NCI-H1092 treated with DMSO at 0.1 percent for 48 hours (cell line): ENCODE data around the gene CCDC93.
"Not testable (repeated sequence)": the region's sequence is repeated elsewhere in the genome, so short reads cannot be mapped to it uniquely, and the experiment has no call there.

Source experiments
- DNase-seq: peaks from one replicate; lab custom pipeline; 2025; lab: John Stamatoyannopoulos, UW

CCDC93 gene

DNA sequence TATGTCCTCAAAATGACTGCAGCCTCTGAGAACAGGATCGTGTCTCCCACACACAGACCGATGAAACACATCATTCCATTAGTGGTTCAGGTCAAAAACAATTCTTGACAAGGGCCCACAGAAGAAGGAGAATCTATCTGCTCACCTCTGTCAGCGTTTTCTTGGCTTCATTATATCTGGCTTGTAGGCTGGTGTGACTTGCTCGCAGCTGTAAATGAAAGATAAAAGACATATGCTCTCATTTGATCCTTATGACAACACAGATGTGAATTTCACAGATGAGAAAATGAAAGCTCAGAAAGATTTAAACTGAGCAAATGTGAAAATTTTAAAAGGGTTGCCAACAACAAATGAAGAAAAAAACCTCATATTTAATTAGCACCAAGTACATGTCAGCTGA is 61.6 kb downstream of the CCDC93 start:
- no peak for DNase-seq

DNA sequence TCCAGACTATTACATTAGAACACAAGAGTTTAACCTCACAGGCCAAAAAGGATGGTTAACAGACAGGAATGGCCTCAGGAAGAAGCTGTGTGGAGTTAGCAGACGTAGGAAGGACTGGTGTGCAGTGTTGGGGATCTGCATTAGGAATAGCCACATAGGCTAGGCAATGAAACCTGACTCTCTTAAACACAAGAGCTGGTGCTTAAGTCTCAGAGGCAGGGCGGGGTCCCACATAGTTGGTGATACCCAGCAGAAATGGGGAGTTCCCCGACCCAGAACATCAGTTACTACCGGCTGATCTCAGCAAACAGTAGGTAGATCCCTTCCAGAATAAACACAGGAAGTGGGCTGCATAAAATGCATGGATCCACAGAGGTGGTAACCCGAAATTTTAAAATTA is 64.1 kb downstream of the CCDC93 start:
- no peak for DNase-seq

- no peak for DNase-seq
These were observed 65.3 kb downstream of the CCDC93 start for GRCh38 chr2:117948615-117949014.

GRCh38 chr2:117945296-117945695 is 68.6 kb downstream of the CCDC93 start:
- no peak for DNase-seq

GRCh38 chr2:117944816-117945215 is 69.1 kb downstream of the CCDC93 start:
- DNase-seq = no peak

DNA sequence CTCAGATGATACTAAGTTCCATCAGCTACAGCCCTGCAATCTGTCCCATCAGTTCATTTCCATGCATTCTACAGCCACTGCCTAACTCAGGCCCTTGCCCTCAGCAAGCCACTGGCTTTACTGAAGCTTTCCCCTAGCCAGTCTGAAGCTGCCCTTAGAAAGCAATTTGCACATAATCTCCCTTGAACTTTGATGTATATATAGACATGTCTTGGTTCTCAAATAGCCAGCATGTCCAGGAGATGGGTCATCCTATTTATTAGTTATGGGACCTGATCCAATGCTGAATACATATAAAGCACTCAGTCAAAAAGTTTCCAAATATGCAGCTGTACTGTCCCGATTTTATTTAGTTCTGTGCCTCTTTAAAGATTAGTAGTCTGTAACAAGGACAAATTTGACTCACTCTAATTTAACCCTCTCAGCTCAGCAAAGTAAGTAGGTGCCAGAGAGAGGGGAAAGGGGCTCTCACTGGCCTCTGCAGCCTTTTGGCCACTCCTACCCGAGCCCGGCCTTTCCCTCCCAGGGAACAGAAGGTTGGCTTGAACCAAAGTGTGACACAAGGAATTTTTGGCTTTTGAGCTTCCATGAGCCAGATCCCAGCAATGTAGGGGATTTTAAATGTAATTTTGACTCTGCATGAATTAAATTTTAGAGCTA is 70.7 kb downstream of the CCDC93 start:
- DNase-seq = no peak

GRCh38 chr2:117942551-117942950 is 71.3 kb downstream of the CCDC93 start:
- DNase-seq = no peak

- no peak for DNase-seq
These were observed 72.2 kb downstream of the CCDC93 start for GRCh38 chr2:117941693-117942092.

- no peak for DNase-seq
These were observed 73.4 kb downstream of the CCDC93 start for GRCh38 chr2:117940436-117940835.

DNA sequence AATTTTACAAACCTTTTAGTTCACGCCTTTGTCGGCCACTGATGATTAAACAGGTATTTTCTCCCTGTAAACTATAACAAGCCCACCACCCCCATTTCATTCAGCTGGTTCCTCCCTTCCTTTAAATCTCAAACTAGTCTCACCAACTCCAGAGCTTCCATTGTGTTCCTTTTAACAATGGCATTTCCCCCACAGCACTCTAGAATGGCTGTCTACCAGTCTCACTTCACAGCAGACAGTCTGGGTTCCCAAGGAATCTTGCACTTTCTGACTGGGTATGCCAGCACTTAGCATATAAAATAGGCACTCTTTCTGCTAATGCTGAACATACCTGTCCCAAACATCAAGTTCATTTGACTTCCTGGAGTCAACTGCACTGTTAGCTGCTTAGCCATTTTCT is 75.3 kb downstream of the CCDC93 start:
- DNase-seq = no peak

DNA sequence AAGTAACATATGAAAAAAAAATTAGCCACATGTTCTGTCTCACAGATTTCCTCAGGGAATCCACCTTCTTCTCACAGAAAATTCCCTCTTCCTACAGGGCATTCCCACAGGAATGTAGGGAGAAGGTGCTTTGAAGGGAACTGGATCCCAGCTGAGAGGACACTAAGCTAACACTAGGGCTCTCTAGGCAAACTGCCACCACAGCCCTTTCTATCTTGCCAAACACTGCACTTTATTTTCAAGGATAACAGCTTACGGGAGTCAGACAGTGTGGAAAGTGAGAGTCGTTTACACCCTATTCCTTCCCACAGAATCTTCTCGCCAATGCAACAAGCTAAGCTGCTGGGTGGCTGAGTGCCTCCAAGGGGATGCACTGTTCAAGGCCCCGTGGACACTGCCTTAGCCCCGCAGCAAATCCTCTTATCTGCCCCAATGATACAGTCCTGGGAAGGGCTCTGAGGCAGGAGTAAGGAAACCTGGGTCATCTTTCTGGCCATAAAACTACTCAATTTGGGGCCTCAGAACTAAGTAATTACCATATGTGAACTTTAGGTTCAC is 76.9 kb downstream of the CCDC93 start:
- DNase-seq = no peak

DNA sequence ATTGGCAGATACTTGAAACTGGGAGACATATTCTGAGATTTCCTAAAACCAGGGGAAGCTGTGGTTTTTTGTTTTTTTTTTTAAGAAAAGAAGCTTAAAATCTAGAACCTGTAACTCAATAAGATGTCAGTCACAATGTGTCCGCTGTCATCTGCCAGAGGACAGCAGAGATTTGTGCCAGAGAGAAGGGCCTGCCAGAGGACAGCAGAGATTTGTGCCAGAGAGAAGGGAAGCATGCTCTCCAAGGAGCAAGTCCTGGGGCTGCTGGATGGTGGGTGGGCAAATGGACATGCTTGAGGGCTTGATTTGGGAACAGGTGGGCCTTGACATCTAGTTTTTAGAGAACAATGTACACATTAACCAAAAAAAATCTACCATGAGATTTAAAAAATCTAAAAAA is 77.9 kb downstream of the CCDC93 start:
- no peak for DNase-seq

- no peak for DNase-seq
These were observed 78.4 kb downstream of the CCDC93 start for GRCh38 chr2:117935456-117935855.

GRCh38 chr2:117933884-117934354 is 80.0 kb downstream of the CCDC93 start:
- no peak for DNase-seq

DNA sequence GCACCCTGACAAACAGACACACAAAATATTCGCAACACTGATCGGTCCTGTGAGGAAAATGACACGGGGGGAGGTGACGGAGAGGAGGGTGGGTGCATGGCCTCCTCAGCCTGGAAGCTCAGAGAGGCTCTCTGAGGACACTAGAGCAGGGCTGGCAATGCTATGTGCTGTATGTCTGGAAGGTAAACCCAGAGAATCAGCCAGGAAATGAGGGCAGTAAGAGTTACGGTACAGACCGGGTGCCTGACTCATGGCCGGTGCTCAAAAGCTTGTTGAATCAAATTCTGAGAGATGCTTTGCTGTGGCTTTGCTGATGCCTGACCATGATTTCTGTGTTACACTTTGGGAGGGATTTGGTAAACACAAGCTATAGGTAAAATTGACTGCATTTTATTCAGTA is 81.9 kb downstream of the CCDC93 start:
- DNase-seq = no peak

DNA sequence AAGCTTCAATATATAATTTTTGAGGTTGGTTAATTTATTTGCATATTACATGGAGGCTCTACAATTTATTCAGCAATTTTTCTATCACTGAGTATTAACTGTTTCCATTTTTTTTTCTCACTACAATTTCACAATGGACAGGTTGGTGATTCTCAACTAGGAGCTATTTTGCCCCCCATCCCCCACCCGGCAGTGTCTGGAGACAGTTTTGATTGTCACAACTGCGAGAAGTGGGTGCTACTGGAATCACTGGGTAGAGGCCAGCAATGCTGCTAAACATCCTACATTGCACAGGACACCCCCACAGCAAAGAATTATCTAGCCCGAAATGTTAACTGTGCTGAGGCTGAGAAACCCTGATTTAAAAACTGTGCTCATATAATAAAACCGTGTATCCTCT is 82.6 kb downstream of the CCDC93 start:
- no peak for DNase-seq

GRCh38 chr2:117930775-117931174 is 83.1 kb downstream of the CCDC93 start:
- no peak for DNase-seq

GRCh38 chr2:117923471-117923870 is 90.4 kb downstream of the CCDC93 start:
- DNase-seq = not testable (repeated sequence)

DNA sequence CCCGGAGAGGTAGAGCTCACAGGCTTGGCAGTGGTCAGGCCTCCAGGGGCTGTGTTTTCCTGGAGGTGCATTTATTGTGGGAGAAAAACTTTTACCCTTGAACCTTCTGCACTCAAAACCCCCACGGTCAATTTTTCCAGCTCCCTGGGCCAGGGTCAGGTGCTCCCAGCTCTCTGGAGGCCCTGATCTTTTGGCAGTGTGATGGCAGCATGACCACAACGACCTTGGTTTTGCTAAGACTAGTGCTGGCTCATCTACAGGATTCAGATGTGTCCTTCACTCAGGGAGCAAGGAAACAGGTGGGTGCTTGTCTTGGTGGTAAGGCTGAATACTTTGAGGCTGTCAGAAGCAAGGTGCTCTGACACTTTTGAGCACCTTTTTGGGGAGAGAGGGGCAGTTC is 92.3 kb downstream of the CCDC93 start:
- DNase-seq = no peak

- DNase-seq = no peak
These were observed 95.3 kb downstream of the CCDC93 start for GRCh38 chr2:117918608-117919007.

- DNase-seq = no peak
These were observed 96.5 kb downstream of the CCDC93 start for GRCh38 chr2:117917223-117917917.

GRCh38 chr2:117902933-117903332 is 110.9 kb downstream of the CCDC93 start:
- DNase-seq = no peak

DNA sequence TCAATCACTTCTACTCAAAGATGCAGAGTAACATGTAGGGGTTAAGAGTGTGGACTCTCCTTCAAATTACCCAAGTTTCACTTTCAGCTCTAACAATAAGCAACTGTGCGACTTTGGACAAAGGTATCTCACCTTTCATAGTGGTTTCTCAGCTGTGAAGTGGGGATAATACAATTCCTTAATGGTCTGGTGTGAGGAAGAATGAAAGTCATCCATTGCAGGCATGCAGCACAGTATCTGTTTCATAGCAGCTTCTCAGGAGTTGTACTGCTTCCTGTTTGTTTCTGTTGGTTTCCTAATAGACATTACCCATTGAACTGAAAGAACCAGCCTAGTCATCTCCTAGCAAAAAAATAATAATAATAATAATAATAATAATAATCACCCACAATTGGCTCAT is 125.0 kb downstream of the CCDC93 start:
- no peak for DNase-seq

DNA sequence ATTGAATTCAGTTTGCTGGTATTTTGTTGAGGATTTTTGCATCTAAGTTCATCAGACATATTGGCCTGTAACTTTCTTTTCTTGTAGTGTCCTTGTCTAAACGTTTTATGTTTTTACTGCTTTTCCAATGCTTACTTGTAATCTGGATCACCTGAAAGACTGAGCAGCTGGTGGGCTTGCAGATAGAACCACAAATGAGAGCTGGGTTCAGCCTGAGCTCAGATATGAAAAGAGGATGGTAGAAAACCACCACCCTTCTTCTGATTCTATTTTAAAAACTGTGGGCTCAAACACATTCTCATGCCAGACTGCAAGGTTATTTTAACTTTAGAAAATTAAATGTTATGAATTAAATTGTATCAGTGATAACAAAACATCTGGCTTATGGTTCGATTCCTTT is 128.6 kb downstream of the CCDC93 start:
- DNase-seq = no peak
